ENCODE data around the gene SF3A2.
A peak's percentile ranks its signal among the peaks of the same experiment; 100 is the strongest.

DNA sequence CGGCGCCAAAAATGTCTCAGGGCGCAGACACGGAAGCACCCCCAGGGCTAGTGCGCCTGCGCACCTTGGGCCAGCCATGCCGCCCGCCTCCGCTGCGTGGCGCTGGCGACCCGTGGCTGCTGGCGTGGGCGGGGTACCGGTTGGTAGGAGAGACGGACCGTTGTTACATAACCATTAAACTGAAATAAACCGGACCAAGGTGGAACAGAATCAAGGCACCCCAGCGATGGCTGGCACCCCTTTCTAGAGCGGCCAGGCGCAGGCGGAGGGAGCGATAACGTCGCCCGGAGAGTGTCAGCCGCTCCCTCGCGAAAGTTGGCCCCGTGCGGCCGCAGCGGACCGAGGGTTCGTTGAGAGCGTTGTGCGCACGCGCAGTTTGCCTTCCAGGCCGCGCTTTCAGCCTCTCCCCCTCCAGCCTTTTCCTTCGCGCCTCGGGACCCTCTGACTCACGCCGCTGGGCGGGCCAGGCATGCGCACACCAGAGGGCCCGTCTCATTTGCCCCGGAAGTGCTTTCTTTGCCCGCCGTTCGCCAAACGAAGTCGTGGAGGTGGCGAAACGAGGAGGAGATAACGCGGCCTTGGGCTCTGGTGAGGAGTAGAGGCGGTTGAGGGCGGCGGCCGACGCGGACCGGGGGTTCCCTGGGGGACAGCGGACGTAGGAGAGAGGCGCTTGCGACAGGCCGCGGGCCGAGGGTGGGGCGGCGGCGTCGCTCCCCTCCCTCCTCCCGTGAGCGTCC, at the start of gene SF3A2, which contains the start of gene PLEKHJ1:
- TF ChIP-seq CTCF (IDR thresholded peaks at IDR 0.05) (peak; percentile 94), EZH2 (IDR thresholded peaks at IDR 0.05) (no peak)
